NCI-H146 (cell line): ENCODE results near the gene SCN8A.

ENCODE experiments used
- DNase-seq: peaks from one replicate; lab custom pipeline; 2025; lab: John Stamatoyannopoulos, UW

SCN8A gene

GRCh38 chr12:51721282-51721940 is 130.4 kb downstream of the SCN8A start:
- DNase-seq = no peak

GRCh38 chr12:51722431-51722830 is 131.4 kb downstream of the SCN8A start:
- DNase-seq = no peak

DNA sequence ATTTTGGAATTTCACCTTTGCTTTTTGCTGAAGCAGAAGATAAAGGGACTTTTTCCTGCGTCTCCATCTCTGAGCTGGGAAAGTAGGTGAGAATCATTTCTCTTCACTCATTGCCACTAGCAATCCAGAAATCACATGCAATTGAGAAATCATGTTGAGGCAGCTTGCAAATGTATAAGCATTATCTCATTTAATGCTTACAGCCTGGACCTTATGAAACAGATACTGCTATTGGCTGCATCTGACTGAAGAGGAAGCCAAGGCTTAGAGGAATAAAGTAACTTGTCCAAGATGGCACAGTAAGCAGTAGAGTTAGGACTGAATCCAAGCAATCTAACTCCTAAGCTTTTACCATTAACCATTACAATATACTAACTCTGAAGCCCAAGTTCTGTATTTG is 135.1 kb downstream of the SCN8A start:
- DNase-seq = no peak

DNA sequence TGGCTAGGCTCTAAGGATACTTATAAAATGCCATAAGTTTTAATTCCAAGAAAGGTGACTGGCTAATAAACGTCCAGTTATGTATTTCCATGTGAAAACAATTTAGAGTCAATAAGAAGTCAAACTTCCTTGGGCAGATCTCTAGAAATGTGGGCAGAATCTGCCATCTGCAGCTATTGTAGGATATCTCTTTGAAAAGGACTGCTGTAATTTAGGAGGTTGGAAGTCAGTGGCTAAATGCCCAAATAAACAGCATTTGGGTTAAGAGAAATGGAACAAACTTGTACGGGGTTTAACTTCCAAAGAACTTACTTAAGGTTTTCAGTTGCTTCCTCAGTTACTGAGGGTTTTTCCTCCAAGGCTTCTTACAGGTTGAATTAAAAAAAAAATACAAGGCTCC is 135.9 kb downstream of the SCN8A start:
- DNase-seq = no peak

DNA sequence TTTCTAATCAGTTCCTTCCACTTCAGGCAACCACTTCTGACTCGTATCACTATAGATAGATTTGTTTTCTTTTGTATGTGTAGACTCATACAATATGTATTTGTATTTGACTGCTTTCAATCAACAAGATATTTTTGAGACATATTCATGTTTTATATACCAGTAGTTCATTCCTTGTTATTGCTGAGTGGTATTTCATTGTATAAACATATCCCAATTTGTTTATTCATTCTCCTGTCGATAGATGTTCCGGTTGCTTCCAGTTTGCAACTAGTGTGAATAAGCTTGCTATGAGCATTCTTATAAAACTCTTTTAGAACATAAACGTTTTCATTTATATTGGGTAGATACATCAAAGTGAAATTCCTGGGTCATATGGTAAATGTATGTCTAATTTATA is 138.3 kb downstream of the SCN8A start:
- DNase-seq = no peak

DNA sequence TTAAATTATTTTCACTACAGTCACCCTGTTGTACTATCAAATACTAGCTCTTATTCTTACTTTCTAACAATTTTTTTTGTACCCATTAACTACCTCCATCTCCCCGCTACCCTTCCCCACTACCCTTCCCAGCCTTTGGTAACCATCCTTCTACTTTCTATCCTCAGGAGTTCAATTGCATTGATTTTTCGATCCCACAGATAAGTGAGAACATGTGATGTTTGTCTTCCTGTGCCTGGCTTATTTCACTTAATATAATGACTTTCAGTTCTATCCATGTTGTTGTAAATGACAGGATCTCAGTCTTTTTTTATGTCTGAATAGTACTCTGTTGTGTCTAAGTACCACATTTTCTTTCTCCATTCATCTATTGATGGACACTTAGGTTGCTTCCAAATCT is 139.7 kb downstream of the SCN8A start:
- no peak for DNase-seq

DNA sequence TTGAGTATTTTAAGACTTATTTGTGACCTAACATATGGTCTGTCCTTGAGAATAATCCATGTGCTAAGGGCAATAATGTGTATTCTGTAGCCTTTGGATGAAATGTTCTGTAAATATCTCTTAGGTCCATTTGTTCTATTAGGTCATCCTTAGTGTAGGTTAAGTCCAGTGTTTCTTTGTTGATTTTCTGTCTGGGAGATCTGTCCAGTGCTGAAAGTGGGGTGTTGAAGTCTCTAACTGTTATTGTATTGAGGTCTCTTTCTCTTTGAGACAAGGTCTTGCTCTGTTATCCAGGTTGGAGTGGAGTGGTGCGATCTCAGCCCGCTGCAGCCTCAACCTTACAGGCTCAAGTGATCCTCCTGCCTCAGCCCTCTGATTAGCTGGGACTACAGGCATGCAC is 149.5 kb downstream of the SCN8A start:
- DNase-seq = no peak

- no peak for DNase-seq
These were observed 153.2 kb downstream of the SCN8A start for GRCh38 chr12:51744235-51744634.

DNA sequence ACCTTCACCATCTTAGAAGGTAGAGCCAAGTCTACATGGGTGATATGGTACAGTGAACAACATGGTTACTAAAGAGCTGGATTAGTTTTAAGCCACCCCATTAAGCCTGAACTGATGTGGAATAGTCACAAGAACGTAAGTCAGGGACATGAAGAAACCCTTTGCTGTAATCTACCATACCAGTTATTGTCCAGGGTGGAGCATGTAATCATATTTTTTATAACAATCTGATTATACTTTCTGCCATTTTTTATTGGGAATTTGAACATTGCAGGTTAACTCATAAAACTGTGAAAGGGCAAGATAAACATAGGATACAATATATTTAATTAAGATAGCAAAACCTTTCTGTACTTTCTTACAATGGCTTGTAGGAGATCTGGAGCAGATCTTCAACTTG is 153.9 kb downstream of the SCN8A start:
- no peak for DNase-seq

- DNase-seq = no peak
These were observed 155.4 kb downstream of the SCN8A start for GRCh38 chr12:51746416-51746815.

GRCh38 chr12:51748235-51748634 is 157.2 kb downstream of the SCN8A start:
- no peak for DNase-seq

- no peak for DNase-seq
These were observed 158.4 kb downstream of the SCN8A start for GRCh38 chr12:51749206-51749985.

- DNase-seq = no peak
These were observed 158.9 kb downstream of the SCN8A start for GRCh38 chr12:51749986-51750317.

DNA sequence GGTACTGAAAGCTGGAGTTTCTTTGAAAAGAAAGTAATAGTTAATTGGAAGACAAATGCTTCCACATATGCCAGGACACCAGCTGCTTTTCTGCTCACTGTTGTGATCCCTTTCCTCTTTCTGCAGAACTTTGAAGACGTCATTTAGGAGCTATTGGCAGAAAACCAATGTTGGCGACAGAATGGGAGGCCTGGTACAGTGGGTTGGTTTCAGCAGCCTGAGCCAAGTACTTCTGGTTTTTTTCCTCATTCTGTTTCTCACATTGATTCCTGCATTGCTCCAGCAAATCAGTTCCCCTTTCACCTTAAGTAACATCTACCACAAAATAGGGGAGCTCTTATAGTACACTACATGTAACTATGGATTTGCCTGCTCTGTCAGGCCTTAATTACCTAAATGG is 160.6 kb downstream of the SCN8A start:
- DNase-seq = no peak

DNA sequence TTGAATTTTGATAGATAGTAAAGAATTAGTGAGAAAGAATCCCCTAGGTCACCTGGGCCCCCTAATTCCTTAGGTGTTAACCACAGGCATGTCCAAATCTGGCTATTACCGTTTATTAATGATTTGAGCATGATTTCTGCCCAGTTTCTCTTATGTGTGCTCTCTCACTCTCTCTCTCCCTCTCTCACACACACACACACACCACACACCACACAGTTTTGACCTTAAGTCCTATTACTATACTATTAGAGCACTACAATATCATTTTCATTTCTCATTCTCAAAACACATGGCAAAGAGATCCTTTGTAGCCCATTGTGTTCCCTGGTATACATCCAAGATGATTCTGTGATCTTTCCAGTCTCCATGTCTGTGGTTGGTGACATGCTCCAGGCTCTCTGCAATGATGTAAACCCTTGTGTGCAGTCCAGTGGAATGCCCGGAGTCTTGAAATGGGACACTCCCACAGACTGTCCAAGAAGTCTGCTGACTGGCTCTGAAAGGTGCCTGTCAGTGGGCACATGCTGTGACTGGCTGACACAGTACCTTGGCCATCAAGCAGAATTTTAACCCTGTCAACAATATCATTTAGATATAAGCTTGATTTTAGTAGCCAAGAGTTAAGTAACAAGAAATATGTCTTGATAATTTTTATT is 161.3 kb downstream of the SCN8A start:
- DNase-seq = no peak

GRCh38 chr12:51753980-51754675 is 163.1 kb downstream of the SCN8A start:
- no peak for DNase-seq

DNA sequence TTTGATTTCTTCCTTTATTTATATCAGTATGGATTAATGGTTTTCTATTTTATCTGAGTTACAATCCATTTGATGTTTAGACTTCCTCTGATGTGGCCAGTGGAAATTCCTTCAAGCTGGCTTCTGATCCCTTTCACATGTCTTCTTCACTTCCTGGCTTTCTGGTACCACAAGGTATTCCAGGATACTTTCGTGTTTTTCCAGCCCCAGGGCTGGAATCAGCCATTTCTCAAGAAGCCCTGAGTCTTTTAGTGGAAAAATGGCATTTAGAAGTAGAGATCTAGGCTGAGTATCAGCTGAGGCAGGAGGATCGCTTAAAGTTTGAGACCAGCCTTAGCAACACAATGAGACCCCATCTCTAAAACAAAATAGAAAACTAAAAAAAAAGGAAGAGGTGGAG is 164.2 kb downstream of the SCN8A start:
- no peak for DNase-seq

DNA sequence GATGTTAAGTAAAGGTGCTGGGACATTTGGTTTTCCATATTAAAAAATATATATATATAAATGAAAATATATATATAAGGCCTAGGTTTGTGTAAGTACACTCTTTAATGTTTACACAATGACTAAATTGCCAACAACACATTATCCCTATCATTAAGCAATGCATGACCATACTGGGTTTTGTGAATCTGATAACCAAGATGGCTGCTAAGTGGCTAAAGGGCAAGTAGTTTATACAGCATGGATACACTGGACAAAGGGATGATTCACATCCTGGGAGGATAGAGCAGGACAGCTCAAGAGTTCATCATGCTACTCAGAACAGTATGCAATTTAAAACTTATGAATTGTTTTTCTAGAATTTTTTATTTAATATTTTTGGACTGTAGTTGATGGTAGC is 168.1 kb downstream of the SCN8A start:
- no peak for DNase-seq

DNA sequence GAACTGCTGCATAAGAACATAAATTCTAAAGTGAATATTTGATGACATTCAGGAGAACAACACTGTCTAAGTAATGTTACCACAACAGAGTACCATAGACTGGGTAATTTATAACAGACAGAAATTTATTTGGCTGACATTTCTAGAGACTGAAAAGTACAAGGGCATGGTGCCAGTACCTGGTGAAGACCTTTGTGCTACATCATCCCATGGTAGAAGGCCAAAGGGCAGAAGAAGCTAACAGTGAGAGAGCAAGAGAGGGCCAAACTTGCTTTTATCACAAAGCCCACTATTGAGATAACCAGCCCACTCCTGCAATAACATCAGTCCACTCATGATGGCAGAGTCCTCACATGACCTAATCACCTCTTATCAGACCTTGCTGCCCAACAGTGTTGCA is 168.7 kb downstream of the SCN8A start:
- no peak for DNase-seq

- no peak for DNase-seq
These were observed 169.2 kb downstream of the SCN8A start for GRCh38 chr12:51760231-51760630.

DNA sequence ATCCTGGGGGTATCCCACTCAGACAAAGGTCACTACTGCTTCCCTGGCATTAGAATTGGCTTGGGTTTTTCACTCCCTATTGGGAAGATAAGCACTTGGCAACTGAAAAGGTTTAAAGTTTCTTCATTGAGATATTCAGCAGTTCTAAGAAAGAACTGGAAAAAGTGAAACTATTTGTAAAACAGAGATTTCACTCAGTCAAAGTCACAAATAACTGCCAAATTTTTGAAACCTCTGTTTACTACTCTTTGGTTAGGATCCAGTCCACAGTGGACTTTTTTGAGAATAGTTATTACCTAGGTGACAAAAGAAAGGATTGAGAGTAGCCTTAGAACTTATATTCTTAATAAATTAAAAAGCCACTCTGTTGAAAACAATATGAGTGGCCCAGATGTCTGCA is 172.7 kb downstream of the SCN8A start:
- DNase-seq = no peak

DNA sequence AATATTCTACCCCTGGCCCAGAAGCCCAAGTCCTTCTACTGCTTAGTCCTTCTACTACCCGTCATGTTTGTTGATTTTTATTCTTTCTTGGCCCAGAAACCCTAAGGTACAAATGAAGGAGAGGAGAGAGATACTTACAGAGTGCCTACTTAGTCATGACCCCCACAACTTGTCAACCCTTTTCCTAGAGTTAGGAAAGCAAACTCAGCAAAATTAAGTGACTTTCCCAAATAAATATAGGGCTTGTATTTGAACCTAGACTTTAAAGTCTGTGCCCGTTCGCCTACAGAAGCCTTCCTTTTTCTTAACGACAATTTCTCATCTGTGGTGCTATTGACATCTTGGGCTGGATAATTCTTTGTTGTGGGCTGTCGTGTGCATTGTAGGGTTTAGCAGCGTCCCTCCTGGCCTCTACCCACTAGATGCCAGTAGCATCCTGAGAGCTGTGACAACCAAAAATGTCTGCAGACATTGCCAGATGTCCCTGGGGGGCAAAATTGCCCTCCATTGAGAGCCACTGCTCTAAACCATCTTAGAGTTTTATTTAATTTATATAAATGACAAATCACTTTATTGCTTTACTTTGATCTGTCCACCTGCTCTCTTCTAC is 175.1 kb downstream of the SCN8A start:
- DNase-seq = no peak
